Posterior vena cava (tissue), 2 donors: ENCODE data around the gene NPY2R. TPM values are rescaled to one million over a fixed set of nuclear protein-coding genes. Genes with fewer than 3 reads are reported as not detected.

Experiments
- DNase-seq: peaks from one replicate; pipeline ENCODE4 v3.0.0-alpha.2; 2020; ENCODE audit warnings: low spot score
- intact Hi-C, 2 donors: fragments of 100-400 bp; cut with DNase I; formaldehyde crosslinking; loops; one replicate each; pipeline versions ENCODE4 v1.14.1 to v1.14.2; 2022 to 2023
- total RNA-seq, 2 donors: library from RNA; stranded (reverse); fragmentation: NEBNext Ultra II Directional; extraction: Animal tissue kit (Norgen Biotek cat#: 25700); gene quantifications; one replicate each; pipeline ENCODE4 v1.2.1, GENCODE V29; 2021
- donor health status: DM: yes; HTN: yes; CAD: no.
- donor health status: DM: yes; HTN: yes; CAD: no.

The NPY2R gene
- total RNA-seq, 2 donors from 2014 or later: 0.09 TPM; not detected in 1

DNA sequence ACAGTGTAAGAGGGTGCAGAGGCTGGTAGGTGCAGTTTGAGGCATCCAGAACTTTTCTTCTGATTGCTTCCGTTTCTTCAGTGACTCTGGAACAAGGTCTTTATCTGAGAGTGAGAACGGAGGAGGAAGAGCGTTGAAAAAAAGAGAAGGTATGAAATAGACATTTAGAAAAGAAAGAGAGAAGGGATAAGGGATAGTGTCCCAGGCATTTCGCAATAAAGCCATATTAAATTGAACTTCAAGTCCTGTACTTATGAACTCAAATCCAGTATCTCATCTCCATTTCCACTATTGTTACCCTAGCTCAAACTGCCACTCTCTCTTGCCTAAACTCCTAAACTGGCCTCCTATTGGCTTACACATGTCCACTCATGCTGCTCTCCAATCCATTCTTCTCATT is 36.7 kb downstream of the NPY2R start:
- intact Hi-C loops: no loop called here
- no peak for DNase-seq

DNA sequence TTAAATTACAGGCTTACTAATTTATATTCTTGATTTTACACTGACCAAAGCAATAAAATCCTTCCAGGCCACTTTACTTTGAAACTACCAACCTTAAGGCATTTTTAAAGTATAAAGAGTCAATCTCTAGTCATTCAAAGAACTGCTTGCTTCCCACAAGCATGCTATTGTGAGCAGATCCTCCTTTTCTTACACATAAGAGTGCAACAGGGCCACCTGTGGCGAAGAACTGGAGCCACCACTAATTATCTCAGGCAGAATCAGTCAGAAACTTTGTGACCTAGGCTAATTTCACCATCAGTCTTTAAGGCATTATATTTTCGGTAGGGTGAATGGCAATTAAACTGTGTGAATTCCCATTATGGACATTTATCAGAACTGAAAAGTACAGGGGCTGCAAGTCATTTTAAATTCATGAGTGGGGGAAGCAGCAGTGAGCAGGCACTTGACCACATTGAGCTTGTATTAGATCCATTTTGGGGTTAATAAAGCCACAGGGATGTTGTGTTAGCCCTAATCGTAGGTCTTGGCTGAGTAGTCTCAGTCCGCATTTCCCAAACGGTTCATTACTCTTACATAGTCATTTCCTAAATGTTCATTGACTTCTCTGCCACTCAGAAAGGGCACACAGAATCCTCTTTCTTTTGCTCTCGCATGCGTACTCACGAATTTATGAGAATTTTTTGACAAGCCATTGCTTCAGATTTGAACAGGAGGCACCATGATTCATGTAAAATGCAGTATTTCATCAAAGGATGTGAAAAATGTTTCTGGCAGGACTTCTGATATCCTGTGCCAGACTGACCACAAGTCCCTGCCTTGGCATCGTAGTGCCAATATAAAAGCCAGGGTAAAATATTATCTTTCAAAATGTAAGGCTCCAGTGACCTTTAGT is 39.8 kb downstream of the NPY2R start:
- DNase-seq: no peak
- intact Hi-C loops: no loop called here

DNA sequence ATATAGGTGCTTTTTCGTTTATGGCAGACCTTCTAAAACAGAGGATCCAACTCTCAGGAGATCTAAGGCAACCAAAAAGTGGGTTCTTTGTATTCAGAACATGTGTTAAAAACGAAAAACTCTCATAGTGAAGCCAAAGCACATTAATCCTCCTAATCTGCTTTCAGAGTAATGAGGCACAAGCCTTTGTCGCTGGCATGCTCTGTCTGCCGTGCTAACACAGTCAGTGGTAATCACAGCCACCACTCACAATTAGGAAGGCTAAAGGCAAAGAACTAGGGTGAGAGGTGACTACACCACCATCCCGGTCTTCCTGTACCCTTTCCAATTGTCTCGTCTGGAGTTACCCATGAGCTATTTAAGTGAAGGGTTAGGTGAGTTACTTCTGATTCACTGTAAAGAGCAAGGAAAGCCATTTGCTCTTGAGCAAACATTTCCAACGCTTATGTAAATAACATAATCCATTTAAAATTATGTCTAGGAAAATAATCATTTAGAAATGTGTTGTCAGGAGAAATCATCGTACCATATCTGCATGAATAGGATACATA is 40.7 kb downstream of the NPY2R start:
- intact Hi-C loops: no loop called here
- no peak for DNase-seq

DNA sequence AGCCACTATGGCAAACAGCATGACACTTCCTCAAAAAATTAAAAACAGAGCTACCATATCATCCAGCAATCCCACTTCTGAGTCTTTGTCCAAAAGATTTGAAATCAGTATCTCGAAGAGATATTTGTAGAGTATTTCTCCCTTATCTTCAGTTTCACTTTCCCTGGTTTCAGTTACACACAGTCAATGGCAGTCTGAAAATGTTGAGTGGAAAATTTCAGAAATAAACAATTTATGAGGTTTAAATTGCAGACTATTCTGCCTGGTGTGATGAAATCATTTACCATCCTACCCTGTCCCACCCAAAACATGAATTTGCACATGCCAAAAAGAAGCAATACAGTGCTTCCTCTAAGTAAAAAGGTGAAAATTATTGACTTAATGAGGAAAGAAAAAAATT is 43.9 kb downstream of the NPY2R start:
- DNase-seq: no peak
- intact Hi-C loops: no loop called here

DNA sequence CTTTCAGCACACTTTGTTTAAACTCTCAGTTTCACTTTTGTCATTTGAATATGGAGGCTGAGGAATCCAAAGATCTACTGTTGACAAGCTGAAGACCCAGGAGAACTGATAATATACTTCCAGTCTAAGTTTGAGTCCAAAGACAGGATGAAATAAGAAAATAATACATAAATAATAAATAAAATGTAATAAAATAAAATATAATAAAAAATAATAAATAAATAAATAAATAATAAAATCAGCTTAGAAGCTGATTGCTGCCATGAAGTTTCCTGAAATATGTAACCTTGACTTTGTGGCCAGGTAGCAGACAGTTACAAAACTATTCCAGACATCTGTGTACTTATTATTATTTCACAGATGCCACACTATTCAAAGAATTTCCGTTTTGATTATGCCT is 55.0 kb downstream of the NPY2R start:
- DNase-seq: no peak
- intact Hi-C loops: no loop called here

DNA sequence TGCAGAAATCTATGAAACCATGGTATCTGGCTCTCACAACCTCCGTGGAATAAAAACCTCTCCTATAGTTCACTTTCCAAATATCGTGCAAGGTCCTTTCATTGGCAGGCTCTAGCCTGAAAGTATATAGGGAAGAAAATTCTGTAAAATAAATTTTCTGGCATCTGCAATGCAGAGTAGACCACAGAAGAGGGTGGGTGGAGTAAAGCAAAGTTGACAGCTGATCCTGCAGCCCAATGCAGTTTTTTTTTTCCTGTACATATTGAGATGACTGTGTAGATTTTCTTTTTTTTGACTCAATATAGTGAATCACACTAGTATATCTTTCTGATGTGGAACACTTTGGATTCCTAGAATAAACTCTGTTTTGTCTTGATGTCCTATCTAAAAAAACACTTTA is 56.7 kb downstream of the NPY2R start:
- intact Hi-C loops: no loop called here
- no peak for DNase-seq

Other genes starting within 250 kb of the NPY2R start
- 10 to 100 TPM; 10.5 to 13.4 TPM for gene MAP9, start 168.3 kb downstream of the NPY2R start, total RNA-seq